Loucy (cell line): ENCODE results near the gene OVAAL.

Experiments
- EZH2phosphoT487 ChIP-seq: fragments of 200-600 bp; IDR thresholded peaks from 2 replicates; pipeline ENCODE4 v1.6.1; 2018; ENCODE audit warnings: antibody characterized with exemption, mild to moderate bottlenecking, moderate library complexity, borderline replicate concordance
- TF ChIP-seq, protein P1 (sequence below): fragments of 200-600 bp; sonication (generic); conservative IDR thresholded peaks from 2 replicates; pipeline ENCODE4 v1.5.1; 2014; ENCODE audit warnings: mild to moderate bottlenecking, antibody characterized with exemption, low read length

DNA sequence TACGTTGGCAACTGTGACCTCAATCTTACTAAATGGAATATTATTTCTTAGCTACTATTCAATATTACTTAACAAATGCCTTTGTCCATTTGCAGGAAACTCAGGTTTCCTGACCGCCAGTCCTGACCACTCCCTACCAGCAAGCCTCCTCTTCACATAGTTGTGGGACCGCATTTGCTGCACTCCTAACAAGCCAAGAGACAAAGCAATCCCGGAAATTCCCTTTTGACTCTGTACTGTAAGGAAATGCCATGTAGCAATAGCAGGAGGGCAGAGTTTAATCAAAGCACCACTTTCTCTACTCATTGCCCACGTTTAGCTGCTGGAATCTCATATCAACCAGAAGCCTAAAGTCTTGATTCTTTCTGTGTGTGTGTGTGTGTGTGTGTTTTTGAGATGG, 28.3 kb upstream of the OVAAL start:
- TF ChIP-seq, protein P1, sequence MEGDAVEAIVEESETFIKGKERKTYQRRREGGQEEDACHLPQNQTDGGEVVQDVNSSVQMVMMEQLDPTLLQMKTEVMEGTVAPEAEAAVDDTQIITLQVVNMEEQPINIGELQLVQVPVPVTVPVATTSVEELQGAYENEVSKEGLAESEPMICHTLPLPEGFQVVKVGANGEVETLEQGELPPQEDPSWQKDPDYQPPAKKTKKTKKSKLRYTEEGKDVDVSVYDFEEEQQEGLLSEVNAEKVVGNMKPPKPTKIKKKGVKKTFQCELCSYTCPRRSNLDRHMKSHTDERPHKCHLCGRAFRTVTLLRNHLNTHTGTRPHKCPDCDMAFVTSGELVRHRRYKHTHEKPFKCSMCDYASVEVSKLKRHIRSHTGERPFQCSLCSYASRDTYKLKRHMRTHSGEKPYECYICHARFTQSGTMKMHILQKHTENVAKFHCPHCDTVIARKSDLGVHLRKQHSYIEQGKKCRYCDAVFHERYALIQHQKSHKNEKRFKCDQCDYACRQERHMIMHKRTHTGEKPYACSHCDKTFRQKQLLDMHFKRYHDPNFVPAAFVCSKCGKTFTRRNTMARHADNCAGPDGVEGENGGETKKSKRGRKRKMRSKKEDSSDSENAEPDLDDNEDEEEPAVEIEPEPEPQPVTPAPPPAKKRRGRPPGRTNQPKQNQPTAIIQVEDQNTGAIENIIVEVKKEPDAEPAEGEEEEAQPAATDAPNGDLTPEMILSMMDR = no peak
- no peak for TF ChIP-seq EZH2phosphoT487
